PFSK-1 (cell line): ENCODE results near the gene COL23A1.

Source experiments
- FOXP2 ChIP-seq: optimal IDR thresholded peaks from 2 replicates; pipeline ENCODE3; 2011; ENCODE audit warnings: borderline replicate concordance, control low read depth, inconsistent platforms; ENCODE audit not compliant: insufficient read depth; ENCODE audit errors: extremely low read length, extremely low read depth
- POLR2AphosphoS5 ChIP-seq: IDR thresholded peaks from 2 replicates; pipeline ENCODE4 v1.6.1; 2012; ENCODE audit warnings: low read depth, mild to moderate bottlenecking, control low read depth, low read length, moderate library complexity
- REST ChIP-seq, 2 experiments: IDR thresholded peaks; 2 replicates each; pipeline versions ENCODE4 v1.6.1 to v1.8.0; 2011 to 2012; ENCODE audit warnings: low read depth in 2 of 2, low read length in 2 of 2, control low read depth in 1 of 2, inconsistent platforms in 1 of 2, mild to moderate bottlenecking in 1 of 2, moderate library complexity in 1 of 2; ENCODE audit not compliant: insufficient read depth in 1 of 2
- SIN3A ChIP-seq: IDR thresholded peaks from 2 replicates; pipeline ENCODE4 v1.6.1; 2012; ENCODE audit warnings: mild to moderate bottlenecking, low read length, moderate library complexity, borderline replicate concordance; ENCODE audit not compliant: insufficient read depth
- TAF1 ChIP-seq: IDR thresholded peaks from 2 replicates; pipeline ENCODE4 v1.6.1; 2012; ENCODE audit warnings: low read length, control low read depth, borderline replicate concordance; ENCODE audit not compliant: insufficient read depth

COL23A1 gene

GRCh38 chr5:178396796-178397720 lies 193.1 kb downstream of the COL23A1 start:
- TF ChIP-seq TAF1, result no peak
- TF ChIP-seq POLR2AphosphoS5, result no peak
- TF ChIP-seq REST (IDR thresholded peaks at IDR 0.05; ENCODE audit: insufficient read depth in 1 of 2, low read depth in 2 of 2, low read length in 2 of 2), result no peak
- TF ChIP-seq FOXP2, result no peak
- TF ChIP-seq SIN3A, result no peak

DNA sequence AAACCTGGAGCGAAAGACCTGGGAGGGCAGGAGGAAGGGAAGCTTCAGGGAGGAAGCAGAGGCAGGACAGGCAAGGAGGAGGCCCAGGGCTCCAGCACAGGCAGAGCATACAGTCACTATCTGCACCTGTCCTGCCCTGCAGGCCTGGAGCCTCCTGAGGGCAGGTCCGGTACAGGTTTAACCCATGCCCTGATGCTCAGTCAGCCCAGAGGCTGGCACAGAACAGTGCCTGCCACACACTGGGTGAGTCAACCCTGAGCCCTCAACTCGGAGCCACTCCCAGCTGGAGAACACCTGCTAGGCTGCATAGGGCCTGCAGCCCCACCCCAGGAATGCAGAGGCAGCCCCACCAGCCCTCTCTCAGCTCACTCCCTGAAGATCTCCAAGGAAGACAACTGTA lies 196.1 kb downstream of the COL23A1 start:
- TF ChIP-seq REST (IDR thresholded peaks at IDR 0.05; ENCODE audit: insufficient read depth in 1 of 2, low read depth in 2 of 2, low read length in 2 of 2) (no peak), TAF1 (no peak), SIN3A (no peak), FOXP2 (no peak), POLR2AphosphoS5 (no peak)

- TF ChIP-seq SIN3A (no peak), FOXP2 (no peak), REST (IDR thresholded peaks at IDR 0.05; ENCODE audit: insufficient read depth in 1 of 2, low read depth in 2 of 2, low read length in 2 of 2) (no peak), TAF1 (no peak), POLR2AphosphoS5 (no peak)
Measured at GRCh38 chr5:178392931-178393394, 197.2 kb downstream of the COL23A1 start.

GRCh38 chr5:178392386-178392785 lies 197.8 kb downstream of the COL23A1 start:
- TF ChIP-seq SIN3A, result no peak
- no peak for TF ChIP-seq TAF1
- no peak for TF ChIP-seq POLR2AphosphoS5
- TF ChIP-seq FOXP2, result no peak
- no peak for TF ChIP-seq REST (IDR thresholded peaks at IDR 0.05; ENCODE audit: insufficient read depth in 1 of 2, low read depth in 2 of 2, low read length in 2 of 2)
